Fibroblast of mammary gland (primary cell): ENCODE data around the gene AGAP1.

ENCODE experiments used
- DNase-seq: peaks from one replicate; pipeline ENCODE4 v3.0.0-alpha.2; 2010; ENCODE audit warnings: low read depth
- H3K4me3 ChIP-seq: 2 replicates; pipeline ENCODE4 v1.5.1; 2011; ENCODE audit warnings: low read depth, mild to moderate bottlenecking, low read length, moderate library complexity; ENCODE audit not compliant: control insufficient read depth
- CTCF ChIP-seq: conservative IDR thresholded peaks from 2 replicates; pipeline ENCODE4 v1.5.1; 2011; ENCODE audit warnings: low read depth, low read length, inconsistent platforms; ENCODE audit not compliant: control insufficient read depth, insufficient read depth

Gene AGAP1

GRCh38 chr2:236123716-236124115, 629.9 kb downstream of the AGAP1 start:
- TF ChIP-seq CTCF: no peak
- DNase-seq: no peak
- H3K4me3 ChIP-seq: no peak overlapping the region

GRCh38 chr2:236124182-236124893, 630.5 kb downstream of the AGAP1 start:
- TF ChIP-seq CTCF: no peak
- DNase-seq: no peak
- H3K4me3 ChIP-seq: no peak overlapping the region

- TF ChIP-seq CTCF: no peak
- H3K4me3 ChIP-seq: no peak overlapping the region
- DNase-seq: no peak
These were observed 631.7 kb downstream of the AGAP1 start for GRCh38 chr2:236125541-236125940.

- DNase-seq: no peak
- no peak overlapping the region for H3K4me3 ChIP-seq
- no peak for TF ChIP-seq CTCF
These were observed 633.2 kb downstream of the AGAP1 start for GRCh38 chr2:236127010-236127409.

GRCh38 chr2:236128321-236128720, 634.5 kb downstream of the AGAP1 start:
- no peak for TF ChIP-seq CTCF
- DNase-seq: no peak
- no peak overlapping the region for H3K4me3 ChIP-seq

GRCh38 chr2:236129935-236130334, 636.1 kb downstream of the AGAP1 start:
- no peak for TF ChIP-seq CTCF
- no peak overlapping the region for H3K4me3 ChIP-seq
- no peak for DNase-seq
